Mucosa of gallbladder (tissue), 1 donor: ENCODE data around the gene TM9SF2. TPM values are rescaled to one million over a fixed set of nuclear protein-coding genes. Genes with fewer than 3 reads are reported as not detected.

Experiments used
- total RNA-seq: library from RNA; stranded (reverse); gene quantifications from one replicate; pipeline ENCODE4 v1.2.1, GENCODE V29; 2021
- donor health status: DM: no; HTN: no; CAD: no.

Gene TM9SF2
- total RNA-seq, 1 donor from 2014 or later = 158 TPM

Other genes starting within 250 kb of the TM9SF2 start
- 0.37 TPM for gene GPR18, start 243.1 kb upstream of the TM9SF2 start, total RNA-seq
- gene GPR183, start 194.1 kb upstream of the TM9SF2 start, total RNA-seq = 11.7 TPM
- 10.2 TPM for gene CLYBL, start 105.2 kb downstream of the TM9SF2 start, total RNA-seq